Activated CD4-positive, alpha-beta T cell treated with anti-CD3 and anti-CD28 coated beads for 1 hour (primary cell): ENCODE results near the gene MAPK6.
A peak's percentile ranks its signal among the peaks of the same experiment; 100 is the strongest.
"Not testable (repeated sequence)": the region's sequence is repeated elsewhere in the genome, so short reads cannot be mapped to it uniquely, and the experiment has no call there.

Experiments
- DNase-seq: peaks from one replicate; pipeline ENCODE4 v3.0.0-alpha.2; 2020

MAPK6 gene

DNA sequence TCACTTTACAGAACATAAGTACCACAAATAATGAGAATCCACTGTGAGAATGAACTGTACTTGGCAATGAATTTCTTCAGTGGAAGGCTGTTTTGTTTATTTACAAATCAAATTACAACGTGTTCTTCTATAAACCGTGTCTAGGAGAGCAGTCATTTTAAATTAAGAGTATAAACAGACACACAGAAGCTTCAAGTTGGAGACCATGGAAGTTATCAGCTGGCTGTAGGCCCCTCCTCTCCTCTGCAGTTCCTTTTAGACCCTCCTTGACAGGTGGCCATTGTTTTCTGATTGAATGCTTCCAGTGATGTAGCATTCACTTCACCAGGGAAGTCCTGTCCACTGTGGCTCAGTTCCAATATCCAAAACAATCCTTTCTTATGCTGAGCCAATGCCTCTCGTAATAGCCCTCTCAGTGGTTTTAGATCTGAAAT is 7.3 kb upstream of the MAPK6 start:
- no peak for DNase-seq

DNA sequence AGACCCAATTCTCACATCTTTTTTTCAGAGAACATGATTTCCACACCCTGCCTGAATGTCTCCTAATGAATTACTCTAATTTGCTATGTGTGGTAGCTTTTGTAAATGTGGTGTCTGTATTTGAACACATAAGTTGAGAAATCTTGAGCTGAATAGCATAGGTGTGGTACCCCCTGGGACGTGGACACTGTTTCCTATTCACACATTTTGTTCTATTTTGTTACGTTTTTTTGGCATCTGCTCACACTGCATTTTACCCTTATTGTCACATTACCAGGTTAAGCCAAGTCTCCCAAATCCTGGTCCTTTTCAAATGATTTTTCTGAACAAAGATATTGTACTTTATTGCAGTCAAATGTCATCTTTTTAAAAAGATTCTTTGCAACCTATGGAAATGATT is 6.8 kb upstream of the MAPK6 start:
- DNase-seq, result no peak

DNA sequence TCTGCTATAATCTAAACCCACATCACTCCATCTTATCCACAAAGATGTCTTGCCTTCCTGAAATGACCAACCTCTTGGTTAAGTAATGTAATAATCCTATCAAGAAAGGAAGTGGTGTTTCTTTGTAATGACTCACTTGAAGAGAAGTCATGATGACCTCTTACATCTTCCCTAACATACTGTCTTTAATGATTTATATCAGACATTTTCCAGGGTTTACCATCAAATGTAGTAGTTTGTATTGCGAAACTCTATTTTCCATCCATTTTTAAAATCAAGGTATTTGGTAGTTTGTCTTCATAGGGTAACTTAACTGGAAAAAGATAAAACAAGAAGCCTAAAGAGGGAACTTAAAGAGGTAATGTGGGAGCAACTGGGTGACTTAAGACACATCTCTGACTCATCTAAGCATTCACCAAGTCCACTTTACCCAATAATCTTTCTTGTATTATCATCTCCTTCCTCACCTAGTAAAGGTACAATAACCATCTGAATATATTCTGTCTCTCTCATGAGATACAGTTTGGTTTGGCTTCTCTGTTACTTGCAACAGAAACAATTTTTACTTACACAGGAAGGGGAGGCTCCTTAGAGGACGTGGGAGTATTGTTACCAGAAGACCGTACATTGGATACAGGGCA is 5.7 kb upstream of the MAPK6 start:
- no peak for DNase-seq

DNA sequence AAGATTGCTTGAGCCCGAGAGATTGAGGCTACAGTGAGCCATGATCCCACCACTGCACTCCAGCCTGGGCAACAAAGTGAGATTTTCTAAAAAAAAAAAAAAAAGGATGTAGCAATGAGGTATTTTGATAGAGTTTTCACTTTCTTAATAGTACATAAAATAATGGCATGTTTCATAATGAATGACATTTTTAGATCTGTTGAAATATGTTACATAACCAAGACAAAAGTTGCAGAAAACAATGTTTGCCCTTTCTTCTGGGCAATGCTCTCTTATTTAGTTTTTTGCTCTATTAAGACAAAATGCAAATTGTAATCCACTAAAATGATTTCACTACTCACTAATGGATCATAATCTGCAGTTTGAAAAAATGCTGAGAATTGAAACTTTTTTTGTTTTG is 4.4 kb upstream of the MAPK6 start:
- no peak for DNase-seq

DNA sequence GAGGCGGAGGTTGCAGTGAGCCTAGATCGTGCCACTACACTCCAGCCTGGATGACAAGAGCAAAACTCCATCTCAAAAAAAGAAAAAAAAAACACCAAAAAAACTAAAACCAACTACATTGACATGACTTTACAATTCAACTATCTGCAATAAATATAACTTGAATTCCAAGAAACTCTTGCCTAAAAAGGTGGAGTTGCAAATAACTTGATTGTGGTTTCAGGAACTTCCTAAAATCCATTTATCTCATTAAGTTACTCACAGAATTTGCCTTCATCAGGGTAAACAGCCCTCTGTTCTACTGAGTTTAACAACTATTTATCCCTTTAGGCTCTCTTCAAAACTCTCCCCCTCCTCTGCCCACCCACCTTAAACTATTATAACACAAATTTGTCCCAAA is 2.7 kb upstream of the MAPK6 start:
- DNase-seq, result no peak

DNA sequence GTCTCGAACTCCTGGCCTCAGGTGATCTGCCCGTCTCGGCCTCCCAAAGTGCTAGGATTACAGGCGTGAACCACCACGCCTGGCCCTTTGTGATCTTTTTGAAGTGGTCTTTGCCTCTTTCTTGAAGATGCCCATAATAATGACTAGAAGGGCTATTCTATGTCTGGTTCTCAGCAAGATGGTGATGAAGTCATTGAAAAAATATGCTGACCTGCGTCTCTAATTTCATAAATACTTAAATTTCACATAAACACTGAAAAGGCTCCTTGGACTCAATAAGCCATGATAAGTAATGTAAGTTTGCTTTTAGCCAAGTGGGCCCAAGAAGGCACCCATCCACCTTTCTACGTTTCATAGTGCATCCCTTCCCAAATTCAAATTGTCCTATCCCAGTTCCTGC is 775 bp upstream of the MAPK6 start:
- no peak for DNase-seq

DNA sequence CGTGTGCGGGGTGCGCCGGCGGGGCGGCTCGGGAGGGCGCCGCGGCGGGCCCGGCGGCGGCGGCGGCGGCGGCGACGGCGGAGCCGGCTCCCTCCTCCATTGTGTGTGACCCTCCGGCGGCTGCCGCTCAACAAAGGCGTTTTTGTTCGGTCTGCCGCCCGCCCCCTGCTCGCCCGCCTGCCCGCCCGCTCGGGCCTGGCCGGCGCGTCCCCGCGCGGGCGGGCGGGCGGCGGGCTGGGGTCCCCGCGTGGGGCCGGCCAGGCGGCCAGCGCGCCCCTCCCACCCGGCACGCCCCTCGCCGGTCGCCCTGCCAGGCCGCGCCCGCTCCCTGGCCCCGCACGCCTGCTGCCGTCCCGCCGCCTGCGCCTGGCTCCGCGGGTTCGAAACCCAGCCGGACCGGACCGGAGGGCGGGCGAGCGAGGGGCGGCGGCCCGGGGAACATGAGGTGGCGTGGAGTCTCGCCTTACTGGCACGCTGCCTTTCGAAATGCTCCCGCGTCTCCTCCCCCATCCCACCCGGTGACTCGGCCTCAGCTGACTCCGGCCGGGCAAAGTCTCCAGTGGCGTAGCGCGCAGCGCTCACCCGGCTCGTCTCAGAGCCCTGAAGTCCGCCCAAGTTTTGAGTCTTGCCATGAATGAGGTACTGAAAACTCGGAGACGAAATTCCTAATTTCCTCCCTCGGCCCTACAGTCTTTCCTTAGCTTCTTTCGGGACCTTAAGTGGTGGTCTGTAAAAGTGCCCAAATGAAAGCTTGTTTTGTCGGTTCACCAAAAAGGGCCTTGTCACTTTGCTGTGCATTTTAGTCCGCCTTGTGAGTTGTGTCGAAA is 588 bp downstream of the MAPK6 start:
- DNase-seq, result peak; percentile 45

DNA sequence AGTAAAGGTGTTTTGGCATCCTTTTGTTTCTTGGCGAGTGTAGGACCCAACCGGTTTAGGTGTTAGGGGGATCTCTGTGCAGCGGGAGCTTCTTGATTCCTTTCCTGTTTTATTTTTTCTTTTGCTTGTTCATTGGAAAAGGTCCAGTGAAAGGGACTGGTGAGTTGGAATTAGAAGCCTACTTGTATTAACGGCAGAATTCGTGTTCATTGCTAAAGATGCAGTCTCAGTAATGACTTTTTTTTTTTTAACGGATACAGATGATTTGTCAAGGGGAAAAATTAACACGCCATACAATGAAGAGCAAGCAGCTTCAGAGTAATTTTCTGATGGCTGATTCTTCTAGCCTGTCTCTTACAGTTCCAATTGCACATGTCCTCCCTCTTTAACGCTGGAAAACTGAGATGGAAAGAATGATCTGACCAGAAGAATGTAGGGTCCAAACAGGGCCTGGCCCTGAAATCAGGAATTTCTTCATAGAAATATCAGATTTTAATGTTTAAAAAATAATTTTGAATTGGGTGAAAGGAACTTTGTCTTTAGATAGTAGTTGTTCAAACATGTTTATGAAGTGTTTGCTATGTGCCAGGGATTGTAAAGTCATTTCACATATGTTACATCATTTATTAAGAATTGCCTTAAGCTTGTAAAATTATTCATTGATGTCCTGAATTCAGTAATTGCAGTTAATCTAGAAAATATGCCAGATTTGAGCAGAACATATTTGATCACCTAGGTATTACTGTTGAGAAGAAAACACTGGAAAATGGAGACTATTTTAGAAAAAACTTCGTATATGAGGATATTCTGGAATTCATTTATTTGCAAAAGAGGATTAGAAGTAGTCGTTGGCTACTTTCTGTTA is 1.4 kb downstream of the MAPK6 start:
- no peak for DNase-seq

DNA sequence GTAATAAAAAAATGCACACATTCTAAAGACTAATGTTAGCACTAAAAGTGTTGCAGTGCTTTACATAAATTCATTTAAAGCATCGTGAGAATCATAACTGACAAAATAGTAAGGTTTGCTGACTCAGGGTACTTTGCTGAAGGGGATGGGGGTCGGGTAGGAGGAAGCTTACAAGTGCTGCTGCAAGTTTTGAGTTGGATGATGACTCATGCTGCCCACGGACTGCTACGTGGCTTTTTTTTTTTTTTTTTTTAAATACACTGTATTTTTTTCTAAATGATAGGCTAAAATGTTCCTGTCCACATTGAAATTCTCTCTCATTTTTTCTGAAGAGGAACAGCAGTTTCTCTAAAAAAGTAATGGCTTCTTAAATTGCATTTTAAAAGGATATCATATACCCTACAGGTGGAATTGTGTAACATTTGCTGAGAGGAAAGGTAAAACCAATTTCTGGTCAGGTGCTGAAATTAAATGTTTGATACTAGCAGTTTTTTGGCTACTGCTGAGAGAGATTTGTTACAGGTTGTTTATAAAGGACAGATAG is 2.2 kb downstream of the MAPK6 start:
- peak; percentile 39 for DNase-seq

DNA sequence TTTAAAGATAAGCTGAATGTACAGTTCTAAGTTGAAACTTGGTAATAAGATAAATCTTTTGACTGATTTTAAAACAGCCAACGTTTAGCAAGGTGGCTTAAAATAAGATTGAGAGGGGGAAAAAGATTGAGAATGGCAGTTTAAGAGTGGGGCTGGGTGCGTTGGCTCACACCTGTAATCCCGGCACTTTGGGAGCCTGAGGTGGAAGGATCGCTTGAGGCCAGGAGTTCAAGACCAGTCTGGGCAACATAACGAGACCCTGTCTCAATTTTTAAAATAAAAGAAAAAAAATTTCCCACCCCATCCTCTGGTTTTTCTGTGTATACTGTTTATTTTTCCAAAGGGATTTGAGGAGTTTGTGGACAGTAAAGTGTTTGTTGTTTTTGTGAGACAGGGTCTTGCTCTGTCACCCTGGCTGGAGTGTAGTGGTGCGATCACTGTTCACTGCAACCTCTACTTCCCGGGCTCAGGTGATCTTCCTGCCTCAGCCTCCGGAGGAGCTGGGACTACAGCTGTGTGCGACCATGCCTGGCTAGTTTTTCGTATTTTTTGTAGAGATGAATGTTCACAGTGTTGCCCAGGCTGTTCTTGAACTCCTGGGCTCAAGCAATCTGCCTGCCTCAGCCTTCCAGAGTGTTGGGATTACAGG is 3.0 kb downstream of the MAPK6 start:
- no peak for DNase-seq

DNA sequence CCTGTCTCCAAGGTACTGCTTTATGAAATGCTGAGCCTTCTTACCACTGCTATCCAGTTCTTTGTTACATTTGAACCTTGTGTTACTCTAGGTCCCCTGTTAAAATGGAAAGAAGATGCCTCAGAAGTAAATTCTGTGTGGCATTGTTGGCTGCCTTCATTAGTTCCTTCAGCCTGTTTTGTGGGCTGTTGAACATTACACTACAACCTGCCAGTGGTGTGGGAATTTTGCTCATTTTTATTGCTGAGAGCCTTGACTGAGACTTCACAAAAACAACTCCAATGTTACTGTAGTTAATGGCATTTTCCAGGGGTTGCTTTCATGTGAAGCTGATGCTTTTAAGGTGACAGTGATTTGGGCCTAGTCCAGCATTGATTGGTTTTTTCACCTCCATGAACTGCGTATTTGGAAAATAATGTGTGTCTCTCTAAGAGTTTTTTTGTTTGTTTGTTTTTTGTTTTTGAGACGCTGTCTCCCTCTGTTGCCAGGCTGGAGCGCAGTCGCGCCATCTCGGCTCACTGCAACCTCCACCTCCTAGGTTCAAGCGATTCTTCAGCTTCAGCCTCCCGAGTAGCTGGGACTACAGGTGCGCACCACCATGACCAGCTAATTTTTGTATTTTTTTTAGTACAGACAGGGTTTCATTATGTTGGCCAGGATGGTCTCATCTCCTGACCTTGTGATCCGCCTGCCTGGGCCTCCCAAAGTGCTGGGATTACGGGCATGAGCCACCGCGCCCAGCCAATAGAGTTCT is 4.3 kb downstream of the MAPK6 start:
- DNase-seq, result no peak

DNA sequence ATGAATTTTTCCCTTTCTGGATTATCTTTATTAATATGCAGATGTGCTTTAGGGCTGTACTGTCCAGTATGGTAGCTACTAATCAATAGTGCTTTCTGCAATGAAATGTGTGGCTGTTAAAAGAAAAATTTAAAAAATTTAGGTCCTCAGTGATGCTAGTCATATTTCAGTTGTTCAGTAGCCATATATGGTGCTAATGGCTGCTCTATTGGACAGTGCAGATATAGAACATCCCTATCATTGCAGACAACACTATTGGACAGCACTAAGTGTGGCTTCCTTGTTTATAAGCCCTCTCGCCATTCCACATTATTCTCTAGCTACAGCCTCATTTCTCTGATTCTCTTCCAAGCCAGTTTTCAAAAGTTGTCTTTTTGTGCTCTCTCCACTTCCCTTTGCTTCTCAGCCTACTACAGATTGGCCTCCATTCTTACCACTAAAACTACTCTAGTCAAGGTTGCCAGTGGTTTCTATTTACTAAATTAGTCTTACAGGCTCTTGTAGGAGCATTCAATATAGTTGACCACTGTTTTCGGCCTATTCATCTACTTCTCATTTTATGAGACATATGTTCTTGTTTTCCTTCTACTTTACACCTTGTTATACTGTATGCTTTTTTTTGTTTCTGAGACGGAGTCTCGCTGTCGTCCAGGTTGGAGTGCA is 9.5 kb downstream of the MAPK6 start:
- no peak for DNase-seq

DNA sequence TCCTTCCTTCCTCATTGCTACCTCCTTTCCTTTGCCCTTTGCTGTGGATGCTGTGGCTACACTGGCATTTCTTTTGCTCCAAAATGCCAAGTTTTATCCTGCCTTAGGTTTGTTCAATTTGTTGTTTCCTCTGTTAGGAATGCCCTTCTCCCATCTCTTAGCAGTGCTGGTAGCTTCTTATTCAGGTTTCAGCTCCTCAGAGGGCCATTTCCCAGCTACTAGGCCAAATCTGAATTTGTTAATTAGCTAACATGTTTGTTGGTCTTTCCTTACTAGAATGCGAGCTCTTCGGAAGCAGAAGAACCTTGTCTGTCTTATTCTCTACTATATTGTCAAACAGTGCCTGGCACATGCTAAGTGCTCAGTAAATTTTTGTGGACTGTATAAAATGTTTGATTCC is 11.0 kb downstream of the MAPK6 start:
- DNase-seq, result no peak

DNA sequence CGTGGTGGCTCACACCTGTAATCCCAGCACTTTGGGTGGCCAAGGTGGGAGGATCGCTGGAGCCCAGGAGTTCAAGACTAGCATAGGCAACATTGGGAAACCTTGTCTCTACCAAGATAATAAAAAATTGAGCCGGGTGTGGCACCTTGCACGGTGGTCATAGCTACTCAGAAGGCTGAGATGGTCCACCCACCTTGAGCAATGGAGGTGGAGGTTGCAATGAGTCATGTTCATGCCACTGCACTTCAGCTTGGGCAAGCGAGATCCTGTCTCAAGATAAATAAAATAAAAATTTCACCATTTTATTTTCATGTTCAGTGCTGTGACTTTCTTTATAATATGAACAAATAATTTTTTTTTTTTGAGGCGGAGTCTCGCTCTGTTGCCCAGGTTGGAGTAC is 12.5 kb downstream of the MAPK6 start:
- DNase-seq, result no peak

DNA sequence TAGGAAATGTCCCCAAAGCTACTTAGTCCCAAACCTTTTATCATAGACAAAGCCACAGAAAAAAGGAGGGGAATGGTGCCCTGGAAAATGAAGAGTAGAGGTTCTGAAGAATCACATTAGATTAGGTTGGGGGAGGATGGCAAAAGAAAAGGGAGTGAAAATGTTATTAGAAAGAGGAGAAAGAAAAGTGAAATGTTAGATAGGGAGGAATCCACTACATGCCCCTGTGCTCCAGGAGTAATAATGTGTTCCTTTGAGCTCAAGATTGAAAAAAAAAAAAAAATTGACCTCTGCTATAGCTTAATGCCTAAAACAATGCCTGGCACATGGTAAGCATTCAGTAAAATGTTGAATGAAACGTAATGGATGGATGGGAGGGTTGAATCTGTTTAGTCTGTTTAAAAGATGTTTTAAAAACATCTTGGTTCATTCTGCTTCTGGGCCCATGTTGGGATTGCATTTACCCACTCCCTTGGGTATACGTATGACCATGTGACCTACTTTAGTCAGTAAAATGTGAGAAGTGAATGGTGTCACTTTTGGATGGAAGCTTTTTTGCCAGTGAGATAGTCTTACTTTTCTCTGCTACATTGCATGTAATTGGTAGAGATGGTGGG is 19.0 kb downstream of the MAPK6 start:
- no peak for DNase-seq

DNA sequence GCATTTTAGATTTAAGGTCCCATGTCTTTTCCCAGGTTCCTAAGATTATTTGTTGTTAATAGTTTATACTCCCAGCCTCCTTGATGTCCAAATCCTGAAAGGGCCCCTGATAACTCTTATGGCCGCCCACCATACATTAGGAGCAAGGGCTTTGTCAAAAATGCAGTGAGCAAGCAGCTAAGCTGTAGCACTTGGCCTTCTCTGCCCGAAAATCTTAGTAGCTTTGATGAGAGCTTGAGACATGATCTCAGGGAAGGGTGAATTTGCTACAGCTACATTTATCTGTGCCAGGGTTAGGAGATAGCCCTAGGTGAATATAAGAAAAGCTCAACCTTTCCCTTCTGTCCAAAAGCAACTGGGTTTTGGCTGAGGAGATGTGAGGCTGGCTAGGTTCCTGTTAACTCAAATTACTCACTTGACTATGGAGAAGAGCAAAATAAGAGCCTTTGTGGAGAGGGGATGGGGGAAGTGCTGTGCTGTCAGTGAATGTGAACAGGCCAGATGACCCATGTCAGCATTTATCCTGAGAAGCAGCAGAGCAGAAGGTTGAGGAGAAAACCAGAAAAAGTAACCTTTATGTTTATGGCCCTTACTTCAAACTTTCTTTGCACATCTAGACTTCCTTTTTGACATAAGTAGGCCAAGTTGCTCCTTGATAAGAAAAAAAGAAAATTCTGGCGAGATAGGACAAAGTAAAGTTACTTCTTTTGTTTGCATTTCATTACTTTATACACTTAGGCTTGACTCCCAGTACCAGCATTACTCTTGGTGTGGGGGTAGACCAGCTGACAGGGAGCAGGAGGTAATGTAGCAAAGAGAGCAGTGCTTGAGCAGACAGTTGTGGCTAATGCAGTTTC is 21.1 kb downstream of the MAPK6 start:
- no peak for DNase-seq

DNA sequence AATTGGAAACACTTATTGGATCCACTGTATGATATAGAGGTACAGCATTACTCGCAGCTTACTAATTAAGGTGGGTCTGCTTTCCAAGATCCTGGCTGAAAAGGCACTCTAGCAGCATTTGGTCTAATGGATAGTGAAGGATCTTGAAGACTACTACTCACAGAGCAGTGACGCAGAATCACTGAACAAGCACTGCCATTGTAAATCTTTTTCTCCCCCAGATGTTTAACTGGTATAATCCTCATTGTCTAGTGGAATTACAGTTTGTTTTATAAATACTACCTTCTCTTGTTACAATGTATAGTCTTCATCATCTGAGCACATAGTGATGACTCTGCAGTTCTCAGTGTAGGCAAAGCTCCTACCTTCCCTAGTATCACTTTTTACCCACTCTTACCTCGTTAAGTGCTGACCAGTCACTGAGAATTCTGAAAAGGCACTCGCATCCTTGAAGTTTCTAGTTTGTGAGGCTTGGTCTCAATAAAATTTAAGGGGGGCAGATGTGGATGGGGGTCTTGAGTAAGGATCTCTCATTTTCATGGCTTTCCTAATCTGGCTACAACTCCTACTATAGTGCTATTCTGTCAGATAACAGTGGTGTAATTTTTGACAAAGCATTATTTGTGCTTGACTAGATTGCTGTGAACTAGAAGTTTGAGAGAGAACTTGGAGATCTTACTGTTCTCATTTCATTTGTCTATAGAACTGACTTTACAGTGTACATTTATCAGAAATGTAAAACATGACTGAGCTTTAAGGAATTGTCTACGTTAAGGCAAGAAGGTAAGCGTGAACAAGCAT is 23.2 kb downstream of the MAPK6 start:
- DNase-seq, result no peak

DNA sequence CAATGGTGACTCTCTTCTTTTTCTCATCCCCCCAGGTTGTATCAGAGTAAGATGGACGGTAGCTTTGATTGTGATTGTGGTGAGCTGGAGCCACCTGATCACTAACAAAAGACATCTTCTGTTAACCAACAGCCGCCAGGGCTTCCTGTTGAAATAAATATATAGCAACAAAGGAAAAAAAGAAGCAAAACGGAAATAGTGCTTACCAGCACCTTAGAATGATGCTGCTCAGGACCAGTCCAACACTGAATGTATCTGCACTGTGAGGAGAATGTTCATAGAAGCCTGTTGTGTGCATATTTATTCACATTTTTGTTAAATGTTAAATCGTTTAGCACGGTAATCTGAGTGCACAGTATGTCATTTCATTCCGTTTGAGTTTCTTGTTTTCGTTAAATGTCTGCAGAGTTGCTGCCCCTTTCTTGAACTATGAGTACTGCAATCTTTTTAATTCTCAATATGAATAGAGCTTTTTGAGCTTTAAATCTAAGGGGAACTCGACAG is 26.8 kb downstream of the MAPK6 start:
- DNase-seq, result not testable (repeated sequence)

DNA sequence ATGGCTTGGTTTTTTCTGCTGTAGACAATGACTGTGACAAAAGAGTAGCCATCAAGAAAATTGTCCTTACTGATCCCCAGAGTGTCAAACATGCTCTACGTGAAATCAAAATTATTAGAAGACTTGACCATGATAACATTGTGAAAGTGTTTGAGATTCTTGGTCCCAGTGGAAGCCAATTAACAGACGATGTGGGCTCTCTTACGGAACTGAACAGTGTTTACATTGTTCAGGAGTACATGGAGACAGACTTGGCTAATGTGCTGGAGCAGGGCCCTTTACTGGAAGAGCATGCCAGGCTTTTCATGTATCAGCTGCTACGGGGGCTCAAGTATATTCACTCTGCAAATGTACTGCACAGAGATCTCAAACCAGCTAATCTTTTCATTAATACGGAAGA is 27.5 kb downstream of the MAPK6 start:
- DNase-seq, result not testable (repeated sequence)
